HCT116 (cell line): Measurements from ENCODE around the gene TRIP13. TPM values are rescaled to one million over a fixed set of nuclear protein-coding genes. Genes with fewer than 3 reads are reported as not detected.

Experiments used
- ATAC-seq: fragments of 200-7000 bp; cut with Tn5 transposase; 2 replicates; pipeline ENCODE4 v1.9.1; 2020; ENCODE audit warnings: mild to moderate bottlenecking, moderate library complexity
- BruUV-seq: library from RNA; stranded (reverse); fragments of 400-500 nt; replicated peaks from 2 replicates; lab custom pipeline; 2021; lab: Mats Ljungman, UMichigan
- CTCF ChIA-PET: fragments of 300-600 bp; sonication (Branson Sonifier 250); formaldehyde crosslinking; loops from one replicate; lab custom pipeline; 2021; ENCODE audit warnings: antibody characterized with exemption; lab: Charles Lee
- POLR2A ChIA-PET: fragments of 300-600, 350-600 bp; sonication (Branson Sonifier 250); formaldehyde crosslinking; loops from one replicate; lab custom pipeline; 2021; ENCODE audit warnings: antibody characterized with exemption; lab: Charles Lee
- RAD21 ChIA-PET, 2 experiments: fragments of 300-600 bp; sonication (Branson Sonifier 250); formaldehyde crosslinking; loops; one replicate each; lab custom pipeline; 2023; ENCODE audit warnings: low total read pairs in 2 of 2; ENCODE audit not compliant: uncharacterized antibody in 2 of 2, unreplicated experiment in 2 of 2, low non-redundant PET in 1 of 2; lab: Charles Lee
- DNase-seq: peaks from one replicate; pipeline ENCODE4 v3.0.0-alpha.2; 2010; ENCODE audit warnings: low read depth, low spot score
- H2AFZ ChIP-seq: fragments of 200-600 bp; shearing (Covaris generic), sonication (generic); 2 replicates; pipeline ENCODE4 v1.6.1; 2017; ENCODE audit warnings: low read depth, mixed run types, mixed read lengths, antibody characterized with exemption, low read length; ENCODE audit not compliant: poor library complexity, severe bottlenecking
- H3K27ac ChIP-seq: 2 replicates; pipeline ENCODE4 v1.5.1; 2012; ENCODE audit warnings: low read depth, low read length
- H3K27me3 ChIP-seq: fragments of 200-600 bp; sonication (generic); 2 replicates; pipeline ENCODE4 v1.6.1; 2016; ENCODE audit warnings: mixed run types, low read length, mixed read lengths; ENCODE audit not compliant: insufficient read depth
- H3K36me3 ChIP-seq, 2 experiments: fragments of 200-500 bp in 1 of 2; fragments of 200-600 bp in 1 of 2; sonication (Bioruptor generic) in 1 of 2; sonication (generic) in 1 of 2; 2 replicates each; pipeline versions ENCODE4 v1.5.1 to v1.6.1; 2014 to 2016; ENCODE audit warnings: low read length in 2 of 2, inconsistent platforms in 1 of 2, mixed read lengths in 1 of 2, mixed run types in 1 of 2; ENCODE audit not compliant: insufficient read depth in 2 of 2, control insufficient read depth in 1 of 2
- H3K4me1 ChIP-seq, 2 experiments: fragments of 200-600 bp in 1 of 2; sonication (generic) in 1 of 2; 2 replicates each; pipeline versions ENCODE4 v1.5.1 to v1.6.1; 2012 to 2017; ENCODE audit warnings: low read length in 2 of 2, inconsistent platforms in 1 of 2, mild to moderate bottlenecking in 1 of 2, mixed read lengths in 1 of 2, mixed run types in 1 of 2, moderate library complexity in 1 of 2; ENCODE audit not compliant: insufficient read depth in 2 of 2, control insufficient read depth in 1 of 2
- H3K4me2 ChIP-seq: fragments of 200-600 bp; sonication (generic); 2 replicates; pipeline ENCODE4 v1.6.1; 2017; ENCODE audit warnings: mixed run types, low read length, mixed read lengths
- H3K4me3 ChIP-seq, 2 experiments: fragments of 200-600 bp in 1 of 2; sonication (generic) in 1 of 2; replicated peaks in 1 of 2; 2 replicates each; pipeline ENCODE4 v1.5.1; 2011 to 2016; ENCODE audit warnings: low read length in 2 of 2, control low read depth in 1 of 2, low read depth in 1 of 2, mild to moderate bottlenecking in 1 of 2, mixed read lengths in 1 of 2, mixed run types in 1 of 2
- H3K79me2 ChIP-seq: fragments of 200-600 bp; sonication (generic); 2 replicates; pipeline ENCODE4 v1.6.1; 2017; ENCODE audit warnings: mild to moderate bottlenecking, mixed run types, low read length, moderate library complexity, mixed read lengths; ENCODE audit not compliant: insufficient read depth
- H3K9ac ChIP-seq: fragments of 200-600 bp; sonication (generic); 2 replicates; pipeline ENCODE4 v1.6.1; 2016; ENCODE audit warnings: low read length, mixed read lengths
- H3K9me2 ChIP-seq: fragments of 200-600 bp; sonication (generic), shearing (Covaris generic); 2 replicates; pipeline ENCODE4 v1.6.1; 2017; ENCODE audit warnings: mixed run types, mild to moderate bottlenecking, moderate library complexity; ENCODE audit not compliant: insufficient read depth
- H3K9me3 ChIP-seq, 2 experiments: fragments of 200-500 bp in 1 of 2; fragments of 200-600 bp in 1 of 2; sonication (Bioruptor generic) in 1 of 2; sonication (generic) in 1 of 2; 2 replicates each; pipeline ENCODE4 v1.6.1; 2014 to 2017; ENCODE audit warnings: low read length in 2 of 2, mixed read lengths in 2 of 2, inconsistent platforms in 1 of 2, low read depth in 1 of 2, mild to moderate bottlenecking in 1 of 2, mixed run types in 1 of 2, moderate library complexity in 1 of 2; ENCODE audit not compliant: control insufficient read depth in 1 of 2, insufficient read depth in 1 of 2
- H4K20me1 ChIP-seq: fragments of 200-600 bp; sonication (generic), shearing (Covaris generic); 2 replicates; pipeline ENCODE4 v1.6.1; 2017; ENCODE audit warnings: mixed run types, mild to moderate bottlenecking, moderate library complexity; ENCODE audit not compliant: insufficient read depth
- FOSL1 ChIP-seq: IDR thresholded peaks from 2 replicates; pipeline ENCODE4 v1.6.1; 2012; ENCODE audit warnings: low read depth
- intact Hi-C: fragments of 100-400 bp; cut with micrococcal nuclease; formaldehyde crosslinking; loops from 2 replicates; pipeline ENCODE4 v1.10.0; 2022
- total RNA-seq: library from RNA; stranded (reverse); gene quantifications from one replicate; pipeline ENCODE4 v1.2.1, GENCODE V29; 2021; ENCODE audit not compliant: unreplicated experiment
- TF ChIP-seq, protein P1 (sequence below), 3 experiments: fragments of 200-600 bp in 1 of 3; sonication (generic) in 1 of 3; IDR thresholded peaks in 2 of 3; conservative IDR thresholded peaks in 1 of 3; 2 replicates each; pipeline ENCODE4 v1.5.1; 2012 to 2017; ENCODE audit warnings: low read depth in 2 of 3, low read length in 2 of 3, antibody characterized with exemption in 1 of 3, borderline replicate concordance in 1 of 3, control low read depth in 1 of 3, mild to moderate bottlenecking in 1 of 3, mixed read lengths in 1 of 3, mixed run types in 1 of 3, moderate library complexity in 1 of 3; ENCODE audit not compliant: insufficient read depth in 1 of 3
- TF ChIP-seq, protein P2 (sequence below): IDR thresholded peaks from 2 replicates; pipeline ENCODE4 v1.6.1; 2012
- TF ChIP-seq, protein P3 (sequence below): IDR thresholded peaks from 2 replicates; pipeline ENCODE4 v1.6.1; 2012

Gene TRIP13
- total RNA-seq, 1 experiment from 2014 or later, result 45.0 TPM

- TF ChIP-seq, protein P1, sequence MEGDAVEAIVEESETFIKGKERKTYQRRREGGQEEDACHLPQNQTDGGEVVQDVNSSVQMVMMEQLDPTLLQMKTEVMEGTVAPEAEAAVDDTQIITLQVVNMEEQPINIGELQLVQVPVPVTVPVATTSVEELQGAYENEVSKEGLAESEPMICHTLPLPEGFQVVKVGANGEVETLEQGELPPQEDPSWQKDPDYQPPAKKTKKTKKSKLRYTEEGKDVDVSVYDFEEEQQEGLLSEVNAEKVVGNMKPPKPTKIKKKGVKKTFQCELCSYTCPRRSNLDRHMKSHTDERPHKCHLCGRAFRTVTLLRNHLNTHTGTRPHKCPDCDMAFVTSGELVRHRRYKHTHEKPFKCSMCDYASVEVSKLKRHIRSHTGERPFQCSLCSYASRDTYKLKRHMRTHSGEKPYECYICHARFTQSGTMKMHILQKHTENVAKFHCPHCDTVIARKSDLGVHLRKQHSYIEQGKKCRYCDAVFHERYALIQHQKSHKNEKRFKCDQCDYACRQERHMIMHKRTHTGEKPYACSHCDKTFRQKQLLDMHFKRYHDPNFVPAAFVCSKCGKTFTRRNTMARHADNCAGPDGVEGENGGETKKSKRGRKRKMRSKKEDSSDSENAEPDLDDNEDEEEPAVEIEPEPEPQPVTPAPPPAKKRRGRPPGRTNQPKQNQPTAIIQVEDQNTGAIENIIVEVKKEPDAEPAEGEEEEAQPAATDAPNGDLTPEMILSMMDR (IDR thresholded peaks at IDR 0.05 in 2 of 3, conservative IDR thresholded peaks at IDR 0.05 in 1 of 3; ENCODE audit: borderline replicate concordance in 1 of 3, insufficient read depth in 1 of 3, low read depth in 2 of 3, low read length in 2 of 3), result no peak
Observed at GRCh38 chr5:955886-956761, 63.4 kb downstream of the TRIP13 start (continued).

GRCh38 chr5:956941-957747, 64.5 kb downstream of the TRIP13 start:
- no peak overlapping the region for H3K4me3 ChIP-seq
- ChIA-PET RAD21 (interaction anchor here in 1 of 2 experiments (0.5 kb wide), 1 partner anchor 375 kb away, joined by 3 read pairs; no protein-coding TSS in a partner anchor), POLR2A (no interaction called here)
- H3K9me2 ChIP-seq, result no peaks in the 10 kb centered on the region
- peak overlapping the region; percentile 46 for H3K4me2 ChIP-seq
- no TSS peak for BruUV-seq
- no peaks in the 10 kb centered on the region for H3K79me2 ChIP-seq
- H3K27ac ChIP-seq, result no peak overlapping the region
- intact Hi-C loops, result no loop called here
- TF ChIP-seq, protein P2, sequence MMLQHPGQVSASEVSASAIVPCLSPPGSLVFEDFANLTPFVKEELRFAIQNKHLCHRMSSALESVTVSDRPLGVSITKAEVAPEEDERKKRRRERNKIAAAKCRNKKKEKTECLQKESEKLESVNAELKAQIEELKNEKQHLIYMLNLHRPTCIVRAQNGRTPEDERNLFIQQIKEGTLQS, result no peak
- TF ChIP-seq FOSL1, result no peak
- TF ChIP-seq, protein P3, sequence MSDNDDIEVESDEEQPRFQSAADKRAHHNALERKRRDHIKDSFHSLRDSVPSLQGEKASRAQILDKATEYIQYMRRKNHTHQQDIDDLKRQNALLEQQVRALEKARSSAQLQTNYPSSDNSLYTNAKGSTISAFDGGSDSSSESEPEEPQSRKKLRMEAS, result peak; percentile 50; the same call in 1 of the 2 replicates
- TF ChIP-seq, protein P1 (IDR thresholded peaks at IDR 0.05 in 2 of 3, conservative IDR thresholded peaks at IDR 0.05 in 1 of 3; ENCODE audit: borderline replicate concordance in 1 of 3, insufficient read depth in 1 of 3, low read depth in 2 of 3, low read length in 2 of 3), result peak in 2 of 3 experiments; percentile 33 to 62; a peak in 4 of 6 replicates
- TF ChIP-seq, all 23 proteins: peak for 2
- Histone ChIP-seq H3K4me1 (peaks cover 14 to 32% of the 10 kb centered on the region in 2 experiments), H4K20me1 (no peaks in the 10 kb centered on the region), H3K27me3 (peaks cover 17% of the 10 kb centered on the region; the same call in 1 of the 2 replicates), H3K9me3 (no peaks in the 10 kb centered on the region), H3K9ac (0 out of 2 replicates have a peak overlapping the region, but pooled peaks have one; percentile 10), H3K36me3 (no peaks in the 10 kb centered on the region), H2AFZ (no peak overlapping the region)
- peak; percentile 76 for ATAC-seq
- CTCF ChIA-PET, result interaction anchor here (0.7 to 1.5 kb wide), 2 partner anchors 9 to 11 kb away, joined by 3 to 5 read pairs; no protein-coding TSS in a partner anchor
- no peak for DNase-seq
